GM11168 (cell line): ENCODE data around the gene GNB3.
"Not testable (repeated sequence)": the region's sequence is repeated elsewhere in the genome, so short reads cannot be mapped to it uniquely, and the experiment has no call there.

ENCODE experiments used
- in situ Hi-C: fragments of 300-500 bp; cut with MboI; formaldehyde crosslinking; loops from one replicate; pipeline ENCODE4 v1.12.0; 2022; ENCODE audit warnings: low sequenced_read_pairs; ENCODE audit not compliant: unreplicated experiment

Gene GNB3

DNA sequence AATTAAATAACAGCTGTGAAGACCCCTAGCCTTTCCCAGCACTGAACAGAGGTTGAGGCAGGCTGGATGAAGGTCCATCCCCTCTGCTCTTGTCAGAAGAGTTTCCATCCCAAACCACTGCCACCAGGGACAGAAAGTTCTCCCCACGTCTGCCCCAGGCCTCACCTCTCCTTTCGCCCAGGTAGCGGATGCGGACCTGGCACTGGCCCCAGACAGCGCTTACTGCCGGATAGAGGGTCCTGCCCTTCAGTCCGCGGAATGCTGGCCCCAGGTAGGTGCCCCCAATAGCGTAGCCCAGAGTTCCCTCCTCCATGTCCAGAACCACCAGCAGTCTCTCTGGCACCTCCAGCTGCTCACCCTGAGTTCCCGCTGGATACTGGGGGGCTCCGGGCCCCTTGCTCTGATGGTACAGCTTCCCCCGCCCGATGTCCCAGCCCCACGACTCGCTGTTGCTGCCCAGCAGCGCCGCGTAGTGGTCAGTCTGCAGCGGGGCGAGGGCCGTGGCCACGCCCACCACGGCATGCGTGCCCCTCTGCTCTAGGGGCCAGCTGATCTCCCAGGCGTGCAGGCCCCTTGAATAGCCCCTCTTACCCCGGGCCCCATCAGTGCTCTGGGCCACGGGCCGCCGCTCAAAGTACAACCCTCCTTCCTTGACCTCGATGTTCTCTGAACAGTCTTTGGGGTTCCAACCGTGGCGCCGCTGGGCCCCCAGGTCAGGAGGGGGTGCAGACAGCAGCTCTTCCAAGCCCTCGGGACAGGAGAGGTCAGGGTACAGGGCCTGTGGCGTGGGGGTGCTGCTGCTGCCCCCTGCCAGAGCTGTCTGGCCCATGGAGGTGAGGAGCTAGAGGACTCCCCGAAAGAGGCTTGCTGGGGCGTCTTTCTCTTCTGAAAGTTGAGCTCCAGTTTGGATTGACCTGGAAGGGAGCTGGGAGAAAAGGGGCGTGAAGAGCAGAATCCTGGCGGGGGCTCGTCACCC lies 31.6 kb downstream of the GNB3 start:
- in situ Hi-C loops: no loop called here

DNA sequence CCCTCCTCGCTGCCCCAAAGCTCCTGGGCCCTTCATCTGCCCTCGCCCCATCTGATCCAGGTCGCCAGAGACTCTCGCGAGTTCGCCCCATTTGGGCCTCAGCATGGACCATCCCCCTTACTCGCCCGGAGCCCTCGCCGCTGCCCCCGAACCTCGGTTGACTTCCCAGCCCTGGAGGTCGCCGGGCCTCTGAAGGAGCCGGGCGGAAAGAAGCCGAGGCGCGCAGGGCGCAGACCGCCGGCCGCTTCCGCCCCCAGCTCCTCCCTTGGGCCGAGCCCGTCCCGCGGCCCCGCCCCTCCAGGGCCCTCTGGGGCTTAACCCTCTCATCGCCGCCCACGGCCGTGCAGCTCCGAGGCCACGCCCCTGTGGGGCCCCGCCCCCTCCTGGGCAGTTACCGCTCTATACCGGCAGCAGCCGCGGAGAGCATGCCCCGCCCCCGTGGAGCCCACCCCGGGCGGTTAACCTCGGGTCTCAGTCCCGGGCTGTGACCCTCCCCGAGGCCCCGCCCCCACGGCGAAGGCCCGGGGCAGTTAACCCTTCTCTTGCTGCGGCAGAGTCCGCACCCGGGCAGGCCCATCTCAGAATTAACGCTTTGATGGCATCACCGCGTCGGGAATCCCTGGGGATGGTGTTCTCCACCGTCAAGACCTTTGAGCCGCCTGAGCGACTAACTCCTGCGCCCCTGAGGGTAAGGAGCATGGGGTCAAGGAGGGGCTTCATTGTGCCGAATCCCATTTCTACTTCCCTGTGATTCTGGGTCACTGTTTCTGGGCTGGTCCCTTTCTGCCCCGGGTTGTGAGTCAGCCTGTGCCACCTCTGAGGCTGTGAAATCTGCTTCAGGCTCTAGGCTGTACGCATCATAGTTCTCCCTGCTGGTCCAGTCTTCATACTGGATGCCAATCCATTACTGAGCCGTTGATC lies 32.6 kb downstream of the GNB3 start, which contains the start of gene SPSB2:
TSS of gene SPSB2 (minus strand) at position 210 of the 921 bp plus-strand sequence. CDS start 402 bp downstream, outside the sequence.
- in situ Hi-C loops: no loop called here

DNA sequence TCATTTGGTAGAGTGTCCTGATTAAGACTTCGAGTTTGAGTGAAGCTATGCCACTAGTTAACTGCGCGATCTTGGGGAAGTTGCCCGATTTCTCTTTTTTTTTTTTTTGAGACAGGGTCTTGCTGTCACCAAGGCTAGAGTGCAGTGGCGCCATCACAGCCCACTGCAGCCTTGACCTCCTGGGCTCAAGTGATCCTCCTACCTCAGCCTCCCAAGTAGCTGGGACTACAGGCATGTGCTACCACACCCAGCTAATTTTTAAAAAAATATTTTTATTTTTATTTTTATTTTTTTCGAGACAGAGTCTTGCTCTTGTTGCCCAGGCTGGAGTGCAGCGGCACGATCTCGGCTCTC lies 33.3 kb downstream of the GNB3 start:
- in situ Hi-C loops: not testable (repeated sequence)

DNA sequence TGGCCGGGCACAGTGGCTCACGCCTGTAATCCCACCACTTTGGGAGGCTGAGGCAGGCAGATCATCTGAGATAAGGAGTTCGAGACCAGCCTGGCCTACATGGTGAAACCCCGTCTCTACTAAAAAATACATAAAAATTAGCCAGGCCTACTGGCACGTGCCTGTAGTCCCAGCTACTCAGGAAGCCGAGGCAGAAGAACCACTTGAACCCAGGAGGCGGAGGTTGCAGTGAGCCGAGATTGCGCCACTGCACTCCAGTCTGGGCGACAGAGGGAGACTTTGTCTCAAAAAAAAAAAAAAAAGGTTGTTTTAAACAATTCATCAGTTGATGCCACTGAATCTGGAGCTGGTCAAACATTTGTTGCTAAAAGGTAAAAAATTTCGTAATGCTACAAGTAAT lies 39.1 kb downstream of the GNB3 start:
- in situ Hi-C loops: not testable (repeated sequence)

DNA sequence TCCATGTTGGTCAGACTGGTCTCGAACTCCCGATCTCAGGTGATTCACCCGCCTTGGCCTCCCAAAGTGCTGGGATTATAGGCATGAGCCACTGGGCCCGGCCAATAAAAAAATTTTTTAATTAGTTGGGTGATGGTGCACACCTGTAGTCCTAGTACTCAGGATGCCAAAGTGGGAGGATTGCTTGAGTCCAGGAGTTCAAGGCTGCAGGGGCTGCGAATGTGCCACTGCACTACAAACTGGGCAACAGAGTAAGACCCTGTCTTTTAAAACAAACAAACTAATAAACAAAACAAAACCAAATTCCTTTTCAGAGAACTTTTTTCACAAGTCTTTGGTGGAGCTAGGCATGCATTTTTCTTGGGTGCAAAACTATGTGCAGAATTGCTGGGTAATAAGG lies 42.5 kb downstream of the GNB3 start:
- in situ Hi-C loops: no loop called here

DNA sequence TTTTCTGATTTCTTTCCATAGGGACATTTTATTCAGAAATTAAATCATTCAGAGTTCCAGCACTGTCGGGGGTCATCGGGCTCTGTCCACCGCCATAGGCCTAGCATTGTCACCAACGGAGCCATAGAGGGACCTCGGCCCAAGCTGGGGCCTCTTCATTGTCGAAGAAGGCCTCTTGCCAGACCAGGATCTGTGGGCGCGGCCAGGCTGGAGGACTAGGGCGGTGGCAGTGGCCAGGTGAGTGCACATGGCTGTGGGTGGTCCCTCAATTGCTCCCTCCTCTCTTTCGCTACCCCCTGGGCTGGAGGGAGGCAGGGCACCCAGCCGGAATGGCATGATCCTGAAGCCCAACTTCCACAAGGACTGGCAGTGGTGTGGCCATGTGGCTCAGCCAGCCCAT lies 43.0 kb downstream of the GNB3 start:
- in situ Hi-C loops: no loop called here

DNA sequence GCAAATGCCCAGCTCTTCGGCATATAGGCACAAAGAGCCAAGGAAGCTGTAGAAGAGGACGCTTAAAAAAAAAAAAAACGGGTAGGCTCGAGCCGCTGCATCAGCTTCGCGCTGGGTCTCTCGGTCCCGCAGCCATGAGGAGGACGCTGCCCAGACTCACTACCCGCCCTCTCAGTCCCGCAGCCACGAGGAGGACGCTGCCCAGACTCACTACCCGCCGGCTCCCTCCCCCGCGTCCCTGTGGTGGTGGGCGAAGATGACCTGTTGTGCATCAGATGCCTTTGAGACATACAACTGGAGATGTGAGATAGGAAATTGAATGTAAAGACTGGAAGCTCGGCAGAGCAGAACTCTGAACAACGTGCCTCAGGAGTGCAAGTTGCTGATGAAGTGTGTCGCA lies 43.8 kb downstream of the GNB3 start:
- in situ Hi-C loops: no loop called here

DNA sequence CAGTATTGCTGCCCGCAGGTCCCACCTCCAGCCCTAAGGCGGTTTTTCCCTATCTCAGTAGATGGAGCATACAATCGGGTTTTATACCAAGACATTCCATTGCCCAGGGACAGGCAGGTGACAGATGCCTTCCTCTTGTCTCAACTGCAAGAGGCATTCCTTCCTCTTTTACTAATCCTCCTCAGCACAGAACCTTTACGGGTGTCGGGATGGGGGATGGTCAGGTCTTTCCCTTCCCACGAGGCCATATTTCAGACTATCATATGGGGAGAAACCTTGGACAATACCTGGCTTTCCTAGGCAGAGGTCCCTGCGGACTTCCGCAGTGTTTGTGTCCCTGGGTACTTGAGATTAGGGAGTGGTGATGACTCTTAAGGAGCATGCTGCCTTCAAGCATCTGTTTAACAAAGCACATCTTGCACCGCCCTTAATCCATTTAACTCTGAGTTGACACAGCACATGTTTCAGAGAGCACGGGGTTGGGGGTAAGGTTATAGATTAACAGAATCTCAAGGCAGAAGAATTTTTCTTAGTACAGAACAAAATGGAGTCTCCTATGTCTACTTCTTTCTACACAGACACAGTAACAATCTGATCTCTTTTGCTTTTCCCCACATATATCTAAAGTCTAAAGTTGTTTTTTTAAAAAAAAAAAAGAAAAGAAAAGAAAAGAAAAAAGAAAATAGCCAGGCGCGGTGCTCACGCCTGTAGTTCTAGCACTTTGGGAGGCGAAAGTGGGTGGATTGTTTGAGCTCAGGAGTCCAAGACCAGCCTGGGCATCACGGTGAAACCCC lies 45.7 kb downstream of the GNB3 start:
- in situ Hi-C loops: not testable (repeated sequence)

DNA sequence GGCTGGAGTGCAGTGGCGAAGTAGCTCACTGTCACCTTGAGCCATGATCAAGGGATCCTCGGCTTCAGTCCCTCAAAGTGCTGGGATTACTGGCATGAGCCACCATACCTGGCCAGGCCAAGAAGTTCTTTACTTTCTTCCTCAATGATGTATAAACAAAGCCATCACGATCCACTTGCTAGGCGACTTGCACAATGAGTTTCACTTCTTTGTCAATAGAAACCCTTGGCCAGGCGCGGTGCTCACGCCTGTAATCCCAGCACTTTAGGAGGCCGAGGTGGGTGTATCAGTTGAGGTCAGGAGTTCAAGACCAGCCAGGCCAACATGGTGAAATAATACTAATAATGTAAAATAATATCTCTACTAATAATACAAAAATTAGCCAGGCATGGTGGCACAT lies 46.7 kb downstream of the GNB3 start:
- in situ Hi-C loops: no loop called here

DNA sequence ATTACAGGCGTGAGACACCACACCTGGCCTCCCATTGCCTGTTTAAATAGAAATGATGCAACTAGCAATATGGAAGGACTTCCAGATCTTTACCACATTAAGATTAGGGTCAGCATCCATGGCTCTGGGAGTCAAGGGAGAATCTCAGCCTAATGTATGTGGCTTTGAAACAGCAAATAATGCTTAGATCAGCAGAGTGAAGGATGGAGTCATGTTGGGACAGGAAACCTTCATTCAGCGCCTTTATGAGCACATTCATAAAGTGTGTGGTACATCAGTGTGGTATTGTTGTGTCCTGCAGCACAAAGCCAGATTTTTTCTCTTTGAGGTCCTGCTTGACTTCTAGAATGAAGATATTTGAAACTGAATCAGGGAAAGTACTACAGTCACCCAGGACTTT lies 47.6 kb downstream of the GNB3 start:
- in situ Hi-C loops: no loop called here

DNA sequence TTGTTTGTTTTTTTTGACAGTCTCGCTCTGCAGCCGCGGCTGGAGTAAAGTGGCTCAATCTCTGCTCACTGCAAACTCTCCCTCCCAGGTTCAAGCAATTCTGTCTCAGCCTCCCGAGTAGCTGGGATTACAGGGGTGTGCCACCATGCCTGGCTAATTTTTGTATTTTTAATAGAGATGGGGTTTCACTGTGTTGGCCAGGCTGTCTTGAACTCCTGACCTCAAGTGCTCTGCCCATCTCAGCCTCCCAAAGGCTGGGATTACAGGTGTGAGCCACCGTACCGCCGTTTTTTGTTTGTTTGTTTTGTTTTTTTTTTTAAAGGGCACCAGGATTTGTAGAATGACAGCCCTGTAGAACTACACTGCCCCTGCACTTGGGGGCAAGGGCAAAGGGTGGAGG lies 48.1 kb downstream of the GNB3 start:
- in situ Hi-C loops: not testable (repeated sequence)

DNA sequence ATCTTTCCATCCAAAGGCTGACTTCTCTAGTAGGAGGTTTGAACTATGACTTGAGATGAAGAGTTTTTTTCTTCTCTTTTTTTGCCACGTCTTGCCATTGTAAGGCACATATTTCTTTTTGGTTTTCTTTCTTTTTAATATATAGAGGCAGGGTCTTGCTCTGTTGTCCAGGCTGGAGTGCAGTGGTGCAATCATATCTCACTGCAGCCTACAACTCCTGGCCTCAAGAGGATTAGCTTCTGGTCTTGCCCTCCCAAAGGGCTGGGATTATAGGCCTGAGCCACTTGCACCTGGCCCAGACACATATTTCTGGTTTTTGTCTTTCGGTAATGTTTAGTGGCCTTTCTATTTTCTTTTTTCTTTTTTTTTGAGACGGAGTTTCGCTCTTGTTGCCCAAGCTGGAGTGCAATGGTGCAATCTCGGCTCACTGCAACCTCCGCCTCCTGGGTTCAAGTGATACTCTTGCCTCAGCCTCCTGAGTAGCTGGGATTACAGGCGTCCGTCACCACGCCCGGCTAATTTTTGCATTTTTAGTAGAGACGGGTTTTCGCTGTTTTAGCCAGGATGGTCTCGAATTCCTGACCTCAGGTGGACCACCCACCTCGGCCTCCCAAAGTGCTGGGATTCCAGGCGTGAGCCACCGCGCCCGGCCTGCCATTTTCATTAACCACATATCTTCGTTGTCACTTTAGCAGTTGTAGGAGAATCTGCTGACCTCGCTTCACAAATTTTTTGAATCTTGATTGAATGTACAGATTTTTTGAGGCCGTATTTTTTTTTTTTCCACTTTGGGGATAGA lies 49.2 kb downstream of the GNB3 start:
- in situ Hi-C loops: not testable (repeated sequence)

DNA sequence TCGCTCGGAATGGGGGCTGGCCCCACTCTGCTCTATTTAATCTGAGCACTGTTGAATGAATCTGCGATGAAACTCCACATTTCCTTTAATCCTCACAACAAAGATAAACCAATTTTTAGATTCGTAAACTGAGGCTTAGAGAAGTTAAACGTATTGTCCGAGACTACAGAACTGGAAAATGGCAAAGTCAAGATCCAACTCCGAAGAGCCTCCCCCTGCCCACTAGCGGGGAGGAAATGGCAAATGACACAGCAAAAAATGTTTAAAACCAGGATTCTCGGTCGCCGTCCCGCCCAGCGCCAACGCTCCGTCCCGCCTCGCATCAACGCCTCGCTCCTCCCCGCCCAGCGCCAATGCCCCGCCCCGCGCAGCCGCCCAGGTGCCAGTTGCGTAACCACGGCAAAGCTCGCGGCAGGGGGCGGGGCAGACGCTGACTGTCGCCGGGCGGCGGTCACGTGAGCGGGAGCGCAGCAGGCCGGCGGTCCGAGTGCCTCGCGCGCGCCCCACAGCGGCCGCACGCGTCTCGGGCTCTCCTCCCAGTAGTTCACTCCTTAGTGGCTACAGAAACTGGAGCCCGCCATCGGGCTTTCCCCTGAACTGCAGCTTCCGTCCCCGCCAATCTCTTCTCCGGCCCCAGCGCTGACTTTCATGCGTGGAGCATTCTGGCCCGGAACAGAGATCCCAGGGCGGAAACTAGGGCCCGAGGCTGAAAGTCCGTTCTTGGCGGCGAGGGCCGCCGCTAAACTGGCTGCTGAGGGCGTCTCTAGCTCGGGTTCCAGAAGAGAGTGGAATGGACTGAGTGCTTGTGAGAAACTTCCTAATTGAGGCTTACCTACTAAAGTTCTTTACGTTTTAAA lies 50.3 kb downstream of the GNB3 start:
- in situ Hi-C loops: no loop called here

DNA sequence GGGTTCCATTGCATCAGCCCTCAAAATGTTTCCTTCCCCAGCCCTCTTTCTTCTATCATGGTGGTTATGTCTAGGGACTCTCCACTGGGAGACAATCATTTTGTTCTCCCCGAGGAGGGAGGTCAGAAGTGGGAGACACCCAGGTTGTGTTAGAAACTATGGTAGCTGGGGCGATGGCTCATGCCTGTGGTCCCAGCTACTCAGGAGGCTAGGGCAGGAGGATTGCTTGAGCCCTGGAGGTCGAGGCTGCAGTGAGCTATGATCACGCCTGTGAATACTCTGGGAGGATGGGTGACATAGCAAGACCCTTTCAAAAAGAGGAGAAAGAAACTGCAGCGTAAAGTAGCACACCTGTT lies 50.9 kb downstream of the GNB3 start:
- in situ Hi-C loops: no loop called here

DNA sequence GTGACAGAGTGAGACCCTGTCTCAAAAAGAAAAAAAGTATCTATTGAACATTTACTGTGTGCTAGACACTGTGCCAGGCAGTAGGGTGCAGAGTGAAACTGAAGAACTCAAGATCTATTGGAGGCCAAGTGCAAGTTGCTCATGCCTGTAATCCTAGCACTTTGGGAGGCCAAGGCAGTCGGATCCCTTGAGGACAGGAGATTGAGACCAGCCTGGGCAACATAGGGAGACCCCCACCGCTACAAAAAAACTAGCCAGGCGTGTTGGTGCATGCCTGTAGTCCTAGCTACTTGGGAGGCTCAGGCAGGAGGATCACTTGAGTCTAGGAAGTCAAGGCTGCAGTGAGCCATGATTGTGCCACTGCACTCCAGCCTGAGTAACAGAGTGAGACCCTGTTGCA lies 52.0 kb downstream of the GNB3 start:
- in situ Hi-C loops: not testable (repeated sequence)

DNA sequence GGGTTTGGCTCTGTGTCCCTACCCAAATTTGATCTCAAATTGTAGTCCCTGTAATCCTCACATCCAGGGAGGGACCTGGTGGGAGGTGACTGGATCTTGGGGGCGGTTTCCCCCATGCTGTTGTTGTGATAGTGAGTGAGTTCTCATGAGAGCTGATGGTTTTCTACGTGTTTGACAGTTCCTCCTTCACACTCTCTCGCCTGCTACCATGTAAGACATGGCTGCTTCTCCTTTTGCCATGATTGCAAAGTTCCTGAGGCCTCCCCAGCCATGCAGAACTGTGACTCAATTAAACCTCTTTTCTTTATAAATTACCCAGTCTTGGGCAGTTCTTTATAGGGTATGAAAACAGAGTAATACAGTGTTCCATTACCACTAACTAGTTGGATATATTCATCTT lies 53.6 kb downstream of the GNB3 start:
- in situ Hi-C loops: no loop called here
